NCI-H226 (cell line): ENCODE data around the gene TCP11.
A peak's percentile ranks its signal among the peaks of the same experiment; 100 is the strongest.
"Not testable (repeated sequence)": the region's sequence is repeated elsewhere in the genome, so short reads cannot be mapped to it uniquely, and the experiment has no call there.

Experiments
- DNase-seq: peaks from one replicate; pipeline ENCODE4 v3.0.0-alpha.2; 2015

Gene TCP11

DNA sequence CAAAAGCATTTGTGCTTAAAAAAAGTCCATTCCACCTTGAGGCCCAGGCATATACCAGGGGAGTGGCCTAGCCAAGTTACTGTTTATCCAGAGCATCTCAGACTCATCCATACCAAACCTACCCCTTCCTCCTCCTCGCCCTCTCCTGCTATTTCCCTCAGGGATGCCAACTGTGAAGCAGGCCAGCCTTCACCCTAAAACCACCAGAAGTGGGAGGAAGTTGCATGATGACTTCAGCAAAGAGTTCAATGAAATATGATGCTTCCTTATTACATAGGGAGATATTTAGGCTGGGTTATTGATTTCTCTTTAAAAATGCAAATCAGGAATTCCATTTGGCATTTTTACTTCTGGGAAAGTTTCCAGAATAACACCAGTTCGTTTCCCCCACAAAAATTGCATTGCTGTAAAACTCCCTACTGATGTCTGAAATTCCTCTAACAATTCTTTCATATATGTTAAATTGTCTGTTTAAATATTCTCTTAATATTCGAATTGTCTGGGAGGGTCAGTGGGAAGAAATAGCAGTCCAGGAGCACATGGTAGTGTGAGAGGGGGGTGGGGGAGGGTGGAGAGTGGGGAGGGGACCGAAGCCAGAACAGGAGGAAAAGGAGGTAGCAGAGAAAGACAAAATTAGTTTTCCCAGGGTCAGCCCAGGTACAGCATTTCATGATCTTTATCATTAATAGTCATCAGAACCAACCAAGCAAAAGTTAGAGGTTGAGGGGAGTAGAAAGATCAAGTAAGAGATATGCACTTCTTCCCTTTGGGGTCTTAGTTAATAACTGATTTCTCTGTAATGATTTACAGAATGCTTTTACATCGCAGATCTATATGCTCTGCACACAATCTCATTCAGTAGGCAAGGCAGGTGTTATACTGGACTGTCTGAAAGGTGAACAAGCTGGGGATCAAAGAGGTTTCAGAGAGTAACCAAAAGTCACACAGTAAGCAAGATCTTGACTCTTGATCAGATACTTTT lies 1.7 kb upstream of the TCP11 start:
- DNase-seq = peak; percentile 49

- DNase-seq = no peak
Measured at GRCh38 chr6:35140639-35141006, 516 bp downstream of the TCP11 start.

DNA sequence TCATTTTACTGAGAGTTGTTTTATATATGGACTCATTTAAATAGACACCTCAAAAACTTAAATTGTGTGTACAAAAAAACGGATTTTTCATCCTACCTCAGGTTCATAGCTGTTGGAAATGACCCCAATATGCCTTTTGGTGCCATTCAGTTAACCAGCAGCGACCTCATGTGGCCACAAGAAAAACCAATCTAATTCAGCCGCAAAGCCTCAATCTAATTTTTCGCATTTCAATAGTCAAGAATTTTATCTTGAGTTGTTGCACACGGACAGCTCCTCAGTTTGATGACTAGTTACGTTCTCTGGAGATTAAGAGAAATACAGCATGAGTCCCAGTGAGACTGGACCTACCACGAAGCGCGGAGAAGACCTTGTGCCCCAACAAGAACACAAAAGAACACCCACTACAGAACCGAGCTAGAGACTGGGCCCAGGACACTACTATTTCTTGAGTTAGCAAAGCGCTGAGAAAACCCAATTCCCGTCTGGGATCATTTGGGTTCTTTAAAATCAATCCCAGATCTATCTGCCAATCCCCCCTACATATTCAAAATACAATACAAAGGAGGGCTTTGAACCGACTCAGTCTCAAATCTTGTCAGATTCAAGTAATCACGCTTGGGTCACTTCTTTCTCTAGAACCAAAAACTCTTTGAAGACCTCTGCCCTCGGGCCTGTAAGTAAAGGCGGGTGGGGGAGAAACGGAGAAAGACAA lies 1.1 kb downstream of the TCP11 start:
- peak; percentile 43 for DNase-seq

DNA sequence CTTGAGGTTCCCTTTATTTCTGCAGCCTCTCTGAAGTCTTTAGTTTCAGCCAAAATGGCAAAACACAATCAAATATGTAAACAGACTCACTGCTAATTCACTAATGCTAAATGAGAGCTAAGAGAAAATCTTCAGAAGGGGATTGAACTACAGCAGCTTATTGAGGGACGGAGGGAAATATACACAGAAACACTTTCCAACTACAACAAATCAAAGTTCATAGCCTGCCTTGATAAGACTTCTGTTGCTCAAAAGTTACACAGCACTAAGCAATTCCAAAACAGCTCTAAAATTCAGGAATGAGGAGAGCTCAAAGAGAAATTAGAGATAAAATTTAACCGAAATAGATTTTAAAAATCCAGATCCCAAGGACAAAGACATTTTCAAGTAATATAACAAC lies 1.7 kb downstream of the TCP11 start:
- no peak for DNase-seq

GRCh38 chr6:35138191-35138590 lies 2.9 kb downstream of the TCP11 start:
- DNase-seq = not testable (repeated sequence)

DNA sequence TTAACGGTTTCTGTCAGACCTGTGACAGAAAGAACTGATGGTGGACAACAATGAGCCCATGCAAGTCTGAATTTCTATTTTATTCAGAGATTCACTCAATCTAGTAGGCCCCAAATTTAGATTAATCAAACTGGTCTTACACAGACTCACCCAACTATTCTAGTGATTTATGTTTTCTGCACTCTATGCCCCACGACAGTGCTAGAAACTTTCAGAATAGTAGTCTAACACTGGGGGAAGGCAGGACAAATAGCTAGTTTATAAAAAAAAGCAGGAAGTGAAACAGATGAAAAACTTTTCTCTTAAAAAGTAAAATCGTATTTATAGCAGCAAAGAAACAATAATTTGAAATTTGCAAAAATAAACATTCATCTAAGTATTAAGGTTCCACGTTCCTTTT lies 5.0 kb downstream of the TCP11 start:
- DNase-seq = no peak

GRCh38 chr6:35128496-35128895 lies 12.6 kb downstream of the TCP11 start:
- DNase-seq = peak; percentile 51

GRCh38 chr6:35128042-35128441 lies 13.1 kb downstream of the TCP11 start:
- no peak for DNase-seq

- DNase-seq = no peak
Measured at GRCh38 chr6:35124356-35124755, 16.8 kb downstream of the TCP11 start.

DNA sequence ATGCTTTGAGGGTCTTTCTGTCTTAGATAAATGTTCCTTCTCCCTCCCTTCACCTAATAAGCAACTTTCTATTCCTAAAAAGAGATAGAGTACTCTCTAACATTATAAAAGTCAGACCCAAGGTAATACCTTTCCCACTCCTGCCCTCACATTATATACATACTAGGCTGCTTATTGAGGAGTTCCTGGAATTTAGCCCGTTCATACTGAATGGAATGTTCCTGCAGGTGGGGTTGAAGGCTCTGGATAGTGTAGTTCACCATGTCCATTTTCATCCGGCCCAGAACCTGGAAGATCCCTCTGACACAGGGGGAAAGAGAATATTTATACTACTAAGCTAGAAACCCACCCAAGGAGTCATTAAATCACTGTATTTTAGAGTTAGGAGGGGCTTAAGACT lies 20.4 kb downstream of the TCP11 start:
- peak; percentile 29 for DNase-seq

- DNase-seq = no peak
Measured at GRCh38 chr6:35108309-35108885, 32.7 kb downstream of the TCP11 start.

- not testable (repeated sequence) for DNase-seq
Measured at GRCh38 chr6:35107761-35108160, 33.4 kb downstream of the TCP11 start.

GRCh38 chr6:35107208-35107607 lies 33.9 kb downstream of the TCP11 start:
- not testable (repeated sequence) for DNase-seq

DNA sequence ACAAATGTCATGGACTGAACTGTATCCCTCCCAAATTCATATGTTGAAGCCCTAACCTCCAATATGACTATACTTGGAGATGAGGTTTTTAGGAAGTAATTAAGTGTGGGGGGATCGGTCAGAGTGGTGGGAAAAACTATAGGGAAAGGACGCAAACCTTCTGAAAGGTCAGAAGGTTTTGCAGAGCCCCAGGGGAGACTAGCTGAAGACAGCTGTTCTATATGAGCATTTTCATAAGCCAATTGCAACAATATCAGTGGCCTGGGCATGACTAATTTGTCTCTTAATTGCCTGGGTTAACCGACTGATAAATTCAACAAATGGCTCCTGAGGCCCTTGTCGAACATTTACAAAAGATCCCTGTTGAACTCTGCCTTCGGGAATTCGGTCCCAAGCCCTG lies 35.1 kb downstream of the TCP11 start:
- DNase-seq = not testable (repeated sequence)

GRCh38 chr6:35105078-35105477 lies 36.1 kb downstream of the TCP11 start:
- DNase-seq = no peak

DNA sequence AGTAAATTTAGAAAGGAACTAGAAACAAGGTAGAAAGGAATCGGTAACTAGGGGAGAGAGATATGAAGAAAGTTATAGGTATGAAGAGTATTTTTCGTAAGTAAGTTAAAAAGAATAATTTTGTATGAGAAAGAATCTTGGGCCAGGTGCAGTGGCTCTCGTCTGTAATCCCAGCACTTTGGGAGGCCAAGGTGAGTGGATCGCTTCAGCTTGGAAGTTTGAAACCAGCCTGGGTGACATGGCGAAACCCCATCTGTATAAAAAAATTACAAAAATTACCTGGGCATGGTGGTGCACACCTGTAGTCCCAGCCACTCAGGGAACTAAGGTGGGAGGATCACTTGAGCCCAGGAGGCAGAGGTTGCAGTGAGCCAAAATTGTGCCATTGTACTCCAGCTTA lies 42.0 kb downstream of the TCP11 start:
- DNase-seq = no peak

GRCh38 chr6:35096129-35096862 lies 44.8 kb downstream of the TCP11 start:
- DNase-seq = peak; percentile 56

- no peak for DNase-seq
Measured at GRCh38 chr6:35094183-35094582, 47.0 kb downstream of the TCP11 start.

DNA sequence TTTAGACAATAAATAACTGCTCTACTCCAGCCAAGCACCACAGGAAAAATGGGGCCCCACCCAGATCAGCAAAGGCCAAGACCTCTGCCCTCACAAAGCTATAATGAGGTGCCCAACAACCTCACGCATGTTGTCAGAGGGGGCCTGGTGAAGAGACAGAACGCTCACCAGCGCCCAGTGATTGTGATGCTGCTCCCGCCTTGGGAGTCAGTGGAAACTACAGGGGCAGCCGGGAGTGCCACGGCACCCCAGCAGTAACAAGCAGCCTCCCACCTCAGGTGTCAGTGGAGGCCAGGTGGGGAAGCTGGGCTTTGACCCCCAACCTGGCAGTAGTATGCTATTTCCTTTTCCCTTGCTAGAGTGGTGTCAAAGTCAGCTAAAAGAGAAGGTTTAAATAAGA lies 47.4 kb downstream of the TCP11 start:
- no peak for DNase-seq

DNA sequence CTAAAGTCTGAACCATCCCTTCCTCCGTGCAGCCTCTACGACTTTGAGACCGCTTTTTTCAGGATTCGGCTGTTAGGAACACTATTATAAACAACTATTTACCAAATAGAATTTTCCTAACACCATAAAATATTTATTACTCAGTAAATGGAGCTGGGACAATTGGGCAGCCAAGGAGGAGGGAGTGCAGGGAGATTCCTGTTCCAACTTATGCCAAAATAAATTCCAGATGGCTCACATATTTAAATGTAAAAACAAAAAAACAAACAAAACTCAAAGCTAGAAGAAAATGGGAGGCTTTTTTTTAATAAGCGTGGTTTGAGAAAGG lies 48.1 kb downstream of the TCP11 start:
- no peak for DNase-seq

DNA sequence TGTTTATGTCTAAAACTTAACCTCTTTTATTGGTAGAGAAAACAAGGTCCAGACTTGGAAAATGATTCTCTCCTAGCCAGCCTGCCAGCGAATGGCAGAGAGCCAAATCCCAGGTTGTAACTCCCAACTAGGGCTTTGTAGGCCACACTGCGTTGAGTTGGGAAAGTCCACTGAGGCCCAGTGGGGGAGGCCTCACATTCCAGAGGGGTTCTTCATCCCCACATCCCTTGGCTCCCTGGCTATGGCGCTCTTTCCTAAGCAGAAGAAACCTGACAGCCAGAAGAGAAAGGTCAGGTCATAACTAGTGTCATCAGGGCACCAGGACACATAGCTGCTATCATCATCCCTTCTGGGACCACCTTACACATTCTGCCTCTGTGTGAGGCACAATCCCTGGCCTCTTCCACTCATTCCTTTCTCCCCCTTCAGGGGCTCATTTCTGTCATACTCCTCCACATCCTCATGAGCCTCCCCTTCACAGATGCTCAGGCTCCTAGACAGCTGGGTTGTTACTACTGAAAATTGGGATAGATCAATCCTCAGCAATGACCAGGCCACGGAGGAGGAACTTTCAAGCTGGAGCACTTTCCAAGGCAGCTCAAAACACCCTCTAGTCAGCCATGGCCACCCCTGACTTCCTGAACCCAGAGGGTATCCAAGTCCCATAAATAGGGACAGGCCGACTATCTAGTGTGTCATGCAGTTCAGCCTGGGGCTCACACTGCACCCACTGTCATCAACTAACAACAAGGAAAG lies 48.6 kb downstream of the TCP11 start:
- peak; percentile 54 for DNase-seq

DNA sequence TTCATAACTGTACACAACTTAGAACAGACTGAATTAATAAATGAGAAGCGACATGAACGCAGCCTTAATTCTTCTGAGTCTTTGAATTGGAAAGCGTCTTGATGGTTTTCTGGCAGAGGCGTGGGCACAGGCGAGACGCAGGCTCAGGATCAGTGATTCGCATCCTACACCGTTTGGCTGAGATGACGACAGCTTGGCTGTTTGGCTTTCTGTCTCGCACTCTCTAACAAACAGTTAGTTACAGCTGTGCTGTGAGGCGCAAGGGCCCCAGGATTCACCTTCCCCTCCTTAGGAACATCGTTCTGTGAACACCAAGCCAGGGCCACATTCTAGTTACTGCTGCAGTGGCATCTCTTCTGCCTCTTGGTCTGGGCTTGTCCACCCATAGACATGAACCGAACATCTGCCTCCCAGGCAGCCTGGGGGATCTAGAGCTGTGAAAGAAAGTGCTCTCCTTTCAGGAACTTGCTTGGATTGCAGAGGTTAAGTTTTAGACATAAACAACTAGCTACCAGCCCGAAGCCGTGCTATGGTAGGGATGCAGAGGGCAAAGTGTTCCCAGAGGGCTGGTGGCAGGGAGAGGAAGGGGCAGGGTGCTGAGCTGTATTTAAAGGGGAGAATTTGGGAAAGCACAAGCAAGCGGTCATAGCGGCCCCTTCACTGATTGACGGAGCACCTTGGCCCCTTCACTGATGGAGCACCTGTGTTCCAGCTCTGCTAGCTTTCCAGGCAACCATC lies 49.6 kb downstream of the TCP11 start:
- no peak for DNase-seq
